HepG2 (cell line): ENCODE results near the gene AMIGO3. TPM values are rescaled to one million over a fixed set of nuclear protein-coding genes. Genes with fewer than 3 reads are reported as not detected.

Source experiments
- ARHGAP35 ChIP-seq: sonication (generic); formaldehyde crosslinking; IDR thresholded peaks from 2 replicates; pipeline ENCODE4 v1.9.0; 2022; ENCODE audit warnings: mild to moderate bottlenecking, inconsistent platforms, moderate library complexity, missing genetic modification reagents, borderline replicate concordance
- CEBPB ChIP-seq: IDR thresholded peaks from 2 replicates; pipeline ENCODE4 v1.6.1; 2011; ENCODE audit warnings: low read depth, low read length, improper control_type of control experiment, borderline replicate concordance
- DNMT3B ChIP-seq: conservative IDR thresholded peaks from 2 replicates; pipeline ENCODE4 v1.6.1; 2016; ENCODE audit warnings: missing biosample characterization, control low read depth
- FOXP4 ChIP-seq: sonication (generic); formaldehyde crosslinking; IDR thresholded peaks from 2 replicates; pipeline ENCODE4 v1.4.0; 2020; ENCODE audit warnings: missing genetic modification reagents
- IKZF5 ChIP-seq: IDR thresholded peaks from 2 replicates; pipeline ENCODE4 v1.6.1; 2018; ENCODE audit warnings: missing genetic modification reagents, mild to moderate bottlenecking, missing compliant biosample characterization
- MEIS2 ChIP-seq: sonication (generic); formaldehyde crosslinking; IDR thresholded peaks from 2 replicates; pipeline ENCODE4 v1.9.0; 2021; ENCODE audit warnings: mild to moderate bottlenecking, missing genetic modification reagents
- PHF20 ChIP-seq: sonication (generic); formaldehyde crosslinking; IDR thresholded peaks from 2 replicates; pipeline ENCODE4 v1.5.0; 2020; ENCODE audit warnings: mild to moderate bottlenecking, missing genetic modification reagents
- PHF21A ChIP-seq: sonication (generic); formaldehyde crosslinking; IDR thresholded peaks from 2 replicates; pipeline ENCODE4 v1.5.0; 2020; ENCODE audit warnings: mild to moderate bottlenecking, missing genetic modification reagents
- PRDM10 ChIP-seq: sonication (generic); formaldehyde crosslinking; IDR thresholded peaks from 2 replicates; pipeline ENCODE4 v1.4.0; 2020; ENCODE audit warnings: low read depth, missing genetic modification reagents
- RAD21 ChIP-seq: fragments of 450-650 bp; formaldehyde crosslinking; IDR thresholded peaks from 2 replicates; pipeline ENCODE4 v1.5.0; 2020; ENCODE audit warnings: mild to moderate bottlenecking
- RORA ChIP-seq: sonication (generic); formaldehyde crosslinking; IDR thresholded peaks from 2 replicates; pipeline ENCODE4 v1.5.0; 2020; ENCODE audit warnings: mild to moderate bottlenecking, missing genetic modification reagents, moderate library complexity
- SIX1 ChIP-seq: sonication (generic); formaldehyde crosslinking; IDR thresholded peaks from 2 replicates; pipeline ENCODE4 v1.4.0; 2020; ENCODE audit warnings: missing genetic modification reagents, borderline replicate concordance
- TFE3 ChIP-seq: IDR thresholded peaks from 2 replicates; pipeline ENCODE4 v1.6.1; 2016
- YEATS4 ChIP-seq: sonication (generic); formaldehyde crosslinking; IDR thresholded peaks from 2 replicates; pipeline ENCODE4 v1.4.0; 2020; ENCODE audit warnings: missing genetic modification reagents, borderline replicate concordance
- YY1 ChIP-seq: IDR thresholded peaks from 2 replicates; pipeline ENCODE4 v1.6.1; 2011; ENCODE audit warnings: low read length, low read depth, moderate library complexity, mild to moderate bottlenecking; ENCODE audit not compliant: insufficient read depth, insufficient replicate concordance
- ZBTB26 ChIP-seq: IDR thresholded peaks from 2 replicates; pipeline ENCODE4 v1.6.1; 2016; ENCODE audit warnings: missing compliant biosample characterization, missing genetic modification reagents, borderline replicate concordance
- ZMAT3 ChIP-seq: sonication (generic); formaldehyde crosslinking; conservative IDR thresholded peaks from 2 replicates; pipeline ENCODE4 v1.7.0; 2021; ENCODE audit warnings: missing genetic modification reagents
- ZNF263 ChIP-seq: sonication (generic); formaldehyde crosslinking; IDR thresholded peaks from 2 replicates; pipeline ENCODE4 v1.4.0; 2020; ENCODE audit warnings: missing genetic modification reagents
- ZNF557 ChIP-seq: sonication (generic); formaldehyde crosslinking; IDR thresholded peaks from 2 replicates; pipeline ENCODE4 v1.4.0; 2020; ENCODE audit warnings: missing genetic modification reagents
- ZNF772 ChIP-seq: sonication (generic); formaldehyde crosslinking; IDR thresholded peaks from 2 replicates; pipeline ENCODE4 v1.5.0; 2020; ENCODE audit warnings: mild to moderate bottlenecking, missing genetic modification reagents
- ZSCAN31 ChIP-seq: sonication (generic); formaldehyde crosslinking; IDR thresholded peaks from 2 replicates; pipeline ENCODE4 v1.5.0; 2020; ENCODE audit warnings: low read depth, mild to moderate bottlenecking, missing genetic modification reagents
- polyA plus RNA-seq, 8 experiments: library from polyadenylated mRNA; depleted of rRNA in 3 of 8; stranded (reverse) in 7 of 8; unstranded in 1 of 8; fragments of >200 nt; fragmentation: Illumina TruSeq in 4 of 8; extraction: Trizol in 4 of 8; gene quantifications; 2 replicates each; pipeline versions ENCODE4 v1.2.1 to v1.2.3, GENCODE V29; 2011 to 2016; ENCODE audit warnings: low read depth in 4 of 8, missing spikeins in 1 of 8, mixed read lengths in 1 of 8; ENCODE audit not compliant: insufficient read depth in 1 of 8
- total RNA-seq, 5 experiments: library from RNA; depleted of rRNA; stranded (reverse); fragments of >200 nt; fragmentation: Illumina TruSeq; extraction: Trizol; gene quantifications; 2 replicates each; pipeline ENCODE4 v1.2.3, GENCODE V29; 2016; ENCODE audit warnings: low read depth in 1 of 5

The AMIGO3 gene
- total and polyA plus RNA-seq, 2 of the 13 experiments (the other 11 are each of a cell fraction or from before 2014, with no cell fraction given) = 0.35 TPM; not detected in 1

- no peak for TF ChIP-seq RORA (CRISPR knock-in tag)
- peak; percentile 85 for TF ChIP-seq PRDM10
- no peak for TF ChIP-seq PHF20 (CRISPR knock-in tag)
- TF ChIP-seq ZNF263 (CRISPR knock-in tag) = peak; percentile 99
- peak; percentile 52; the same call in 1 of the 2 replicates for TF ChIP-seq YEATS4 (CRISPR knock-in tag)
- TF ChIP-seq ZBTB26 (CRISPR knock-in tag) = peak; percentile 76
- peak; percentile 83 for TF ChIP-seq FOXP4 (CRISPR knock-in tag)
- TF ChIP-seq ZMAT3 (CRISPR knock-in tag) = 0 out of 2 replicates have a peak, but pooled peaks have one; percentile 42
- peak; percentile 78; the same call in 1 of the 2 replicates for TF ChIP-seq IKZF5
- 0 out of 2 replicates have a peak, but pooled peaks have one; percentile 19 for TF ChIP-seq ZNF557 (CRISPR knock-in tag)
- TF ChIP-seq RAD21 (CRISPR knock-in tag) = peak; percentile 42; the same call in 1 of the 2 replicates
- TF ChIP-seq DNMT3B (CRISPR knock-in tag) = no peak
- peak; percentile 23 for TF ChIP-seq YY1
- peak; percentile 79 for TF ChIP-seq TFE3 (CRISPR knock-in tag)
- TF ChIP-seq ARHGAP35 (CRISPR knock-in tag) = no peak
- TF ChIP-seq ZSCAN31 (CRISPR knock-in tag) = peak; percentile 65
- peak; percentile 51; the same call in 1 of the 2 replicates for TF ChIP-seq CEBPB
- TF ChIP-seq ZNF772 (CRISPR knock-in tag) = 0 out of 2 replicates have a peak, but pooled peaks have one; percentile 48
- TF ChIP-seq MEIS2 (CRISPR knock-in tag) = peak; percentile 42; the same call in 1 of the 2 replicates
- peak; percentile 48; the same call in 1 of the 2 replicates for TF ChIP-seq PHF21A (CRISPR knock-in tag)
- peak; percentile 65; the same call in 1 of the 2 replicates for TF ChIP-seq SIX1 (CRISPR knock-in tag)
Measured at GRCh38 chr3:49668414-49668797, 51.1 kb downstream of the AMIGO3 start (continued).
